Fibroblast of skin of abdomen (primary cell): ENCODE measurements around the gene ZCCHC4. TPM values are rescaled to one million over a fixed set of nuclear protein-coding genes. Genes with fewer than 3 reads are reported as not detected.
A peak's percentile ranks its signal among the peaks of the same experiment; 100 is the strongest.

Source experiments
- DNase-seq: peaks from one replicate; pipeline ENCODE4 v3.0.0-alpha.2; 2013
- polyA plus RNA-seq, 2 experiments: library from polyadenylated mRNA; unstranded; fragments of 120-200 nt; gene quantifications; one replicate each; pipeline ENCODE4 v1.2.1, GENCODE V29; 2013; ENCODE audit not compliant: insufficient read length in 2 of 2

Gene ZCCHC4, protein sequence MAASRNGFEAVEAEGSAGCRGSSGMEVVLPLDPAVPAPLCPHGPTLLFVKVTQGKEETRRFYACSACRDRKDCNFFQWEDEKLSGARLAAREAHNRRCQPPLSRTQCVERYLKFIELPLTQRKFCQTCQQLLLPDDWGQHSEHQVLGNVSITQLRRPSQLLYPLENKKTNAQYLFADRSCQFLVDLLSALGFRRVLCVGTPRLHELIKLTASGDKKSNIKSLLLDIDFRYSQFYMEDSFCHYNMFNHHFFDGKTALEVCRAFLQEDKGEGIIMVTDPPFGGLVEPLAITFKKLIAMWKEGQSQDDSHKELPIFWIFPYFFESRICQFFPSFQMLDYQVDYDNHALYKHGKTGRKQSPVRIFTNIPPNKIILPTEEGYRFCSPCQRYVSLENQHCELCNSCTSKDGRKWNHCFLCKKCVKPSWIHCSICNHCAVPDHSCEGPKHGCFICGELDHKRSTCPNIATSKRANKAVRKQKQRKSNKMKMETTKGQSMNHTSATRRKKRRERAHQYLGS
- 9.5 TPM for polyA plus RNA-seq (2013, experiment 1 of 2; ENCODE audit: insufficient read length)
- polyA plus RNA-seq (2013, experiment 2 of 2; ENCODE audit: insufficient read length), result 9.7 TPM

DNA sequence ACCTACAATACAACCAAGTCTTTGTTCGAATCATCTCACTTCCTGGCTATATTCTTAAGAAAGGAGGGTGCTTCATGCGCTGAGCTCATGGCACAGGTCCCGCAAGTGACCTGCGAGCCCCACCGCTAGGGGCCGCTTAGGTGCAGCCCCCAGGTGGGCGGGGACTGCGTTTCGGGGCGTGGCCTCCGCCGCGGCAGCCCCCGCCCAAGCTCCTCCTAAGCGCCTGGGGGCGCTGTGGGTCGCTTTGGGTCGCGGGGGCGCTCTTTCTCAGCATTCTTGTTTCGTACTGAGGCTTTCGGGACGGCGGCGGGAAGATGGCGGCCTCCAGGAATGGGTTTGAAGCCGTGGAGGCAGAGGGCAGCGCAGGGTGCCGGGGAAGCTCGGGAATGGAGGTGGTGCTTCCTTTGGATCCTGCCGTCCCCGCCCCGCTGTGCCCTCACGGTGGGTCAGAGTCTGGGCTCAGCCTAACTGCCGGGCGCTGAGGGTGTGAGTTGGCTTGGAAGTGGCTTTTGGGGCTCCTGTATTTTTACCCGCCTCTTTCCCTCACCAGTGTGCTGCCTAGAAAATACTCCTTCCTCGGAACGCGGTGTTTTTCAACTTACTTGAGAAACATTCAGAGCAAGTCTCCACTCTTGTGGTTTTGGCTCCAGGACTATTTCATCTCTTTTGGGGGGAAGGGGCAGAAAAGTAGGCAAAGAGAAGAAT lies at the start of gene ZCCHC4:
ZCCHC4 (plus strand) TSS at position 279 of the 705 bp plus-strand sequence; CDS start at position 315, 36 bp downstream.
- peak; percentile 88 for DNase-seq

DNA sequence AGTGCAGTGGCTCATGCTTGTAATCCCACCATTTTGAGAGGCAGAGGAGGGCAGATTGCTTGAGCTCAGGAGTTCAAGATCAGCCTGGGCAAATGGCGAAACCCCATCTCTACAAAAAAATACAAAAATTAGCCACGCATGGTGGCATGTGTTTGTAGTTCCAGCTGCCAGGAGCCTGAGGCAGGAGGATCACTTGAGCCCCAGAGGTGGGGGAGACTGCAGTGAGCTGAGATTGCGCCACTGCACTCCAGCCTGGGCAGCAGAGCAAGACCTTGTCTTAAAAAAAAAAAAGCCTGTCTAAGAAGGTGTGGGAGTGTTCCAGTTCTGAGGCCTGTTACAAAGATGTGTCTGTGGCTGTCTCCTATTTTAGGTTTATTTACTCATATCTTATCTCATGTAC lies 40.7 kb upstream of the ZCCHC4 start:
- DNase-seq, result no peak

DNA sequence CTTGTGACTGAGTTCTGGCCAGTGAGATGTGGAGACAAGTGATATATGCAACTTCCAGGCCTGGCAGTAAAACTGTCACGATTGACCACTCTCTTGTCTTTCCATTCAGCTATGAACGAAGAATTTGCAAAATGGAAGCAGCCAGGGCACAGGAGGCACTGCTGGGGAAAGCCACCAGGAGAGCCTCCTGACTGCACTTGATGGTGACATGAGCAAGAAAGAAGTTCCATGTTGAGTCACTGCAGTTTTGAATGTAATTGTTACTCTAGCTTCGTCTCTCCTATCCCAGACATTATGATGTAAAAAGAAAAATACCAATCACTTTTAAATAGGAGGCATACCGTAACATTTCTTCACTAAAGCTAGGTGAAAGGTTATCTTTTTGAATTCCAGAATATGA lies 32.4 kb upstream of the ZCCHC4 start:
- no peak for DNase-seq

DNA sequence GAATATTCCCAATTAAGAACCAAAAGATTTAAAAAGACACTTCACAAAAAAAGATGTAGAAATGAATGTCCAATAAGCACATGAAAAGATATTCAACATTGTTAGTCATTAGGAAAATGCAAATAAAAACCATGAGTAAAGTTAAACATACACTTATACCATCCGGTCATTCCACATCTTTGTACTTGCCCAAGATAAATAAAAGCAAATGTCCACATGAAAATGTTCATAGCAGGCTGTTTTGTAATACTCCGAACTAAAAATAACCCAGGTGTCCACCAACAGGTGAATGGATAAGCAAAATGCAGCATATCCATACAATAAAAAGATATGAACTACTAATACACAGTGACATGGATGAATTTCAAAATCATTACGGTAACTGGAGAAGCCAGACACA lies 28.6 kb upstream of the ZCCHC4 start:
- no peak for DNase-seq

DNA sequence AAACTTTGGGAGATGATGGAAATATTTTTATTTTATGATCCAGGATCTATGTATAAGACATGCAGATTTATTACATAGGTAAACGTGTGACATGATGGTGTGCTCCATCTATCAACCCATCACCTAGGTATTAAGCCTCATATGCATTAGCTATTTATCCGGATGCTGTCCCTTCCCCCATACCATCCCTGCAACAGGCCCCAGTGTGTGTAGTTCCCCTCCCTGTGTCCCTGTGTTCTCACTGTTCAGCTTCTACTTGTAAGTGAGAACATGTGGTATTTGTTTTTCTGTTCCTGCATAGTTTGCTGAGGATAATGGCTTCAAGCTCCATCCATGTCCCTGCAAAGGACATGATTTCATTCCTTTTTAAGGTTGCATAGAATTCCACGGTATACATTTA lies 28.1 kb upstream of the ZCCHC4 start:
- DNase-seq, result no peak

DNA sequence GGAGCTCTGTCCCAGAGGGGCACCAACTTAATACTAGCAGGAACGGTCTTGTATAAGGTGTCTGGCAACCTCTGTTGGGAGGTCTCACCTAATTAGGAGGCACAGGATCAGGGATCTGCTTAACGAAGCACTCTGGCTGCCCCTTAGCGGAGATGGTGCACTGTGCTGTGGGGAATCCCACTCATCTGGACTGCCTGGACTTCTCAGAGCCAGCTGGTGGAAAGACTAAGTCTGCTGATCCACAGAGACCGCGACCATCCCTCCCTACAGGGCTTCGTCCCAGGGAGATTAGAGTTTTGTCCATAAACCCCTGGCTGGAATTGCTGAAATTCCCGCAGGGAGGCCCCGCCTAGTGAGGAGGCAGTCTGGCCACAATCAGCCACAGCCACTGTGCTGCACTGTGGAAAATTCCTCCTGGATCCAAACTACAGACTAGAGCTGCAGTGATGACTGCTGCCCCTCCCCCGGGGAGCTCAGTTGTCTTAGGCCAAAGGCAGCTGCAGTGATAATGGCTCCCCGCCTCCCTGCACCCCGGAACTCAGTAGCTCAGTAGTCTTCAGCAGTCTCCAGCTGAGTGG lies 22.0 kb upstream of the ZCCHC4 start:
- DNase-seq, result no peak

DNA sequence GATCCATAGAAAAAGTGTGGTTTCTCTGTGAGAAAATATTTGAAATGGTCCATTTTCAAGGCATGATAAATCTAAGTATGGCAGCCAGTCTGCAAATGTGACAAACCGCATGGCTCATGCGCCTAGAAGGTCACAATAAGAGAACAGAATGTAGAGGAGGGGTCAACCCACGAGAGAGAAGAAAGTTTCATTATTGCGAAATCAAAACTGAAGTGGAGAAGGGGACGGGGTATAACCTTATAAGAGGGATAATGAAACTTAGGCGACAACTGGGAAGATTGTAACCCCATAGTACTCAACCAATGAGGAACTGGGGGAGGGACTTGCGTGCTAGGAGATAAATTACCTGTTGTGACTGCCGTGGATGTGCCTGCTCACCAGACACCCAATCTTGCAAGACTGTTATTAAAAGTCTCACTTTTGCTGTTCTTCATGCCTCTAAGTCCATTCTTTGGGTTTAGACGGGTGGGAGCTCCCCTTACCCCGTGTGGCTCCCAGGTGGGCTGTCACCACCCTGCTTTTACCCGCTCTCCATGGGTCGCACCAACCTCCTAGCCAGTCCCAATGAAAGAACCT lies 21.3 kb upstream of the ZCCHC4 start:
- DNase-seq, result no peak

DNA sequence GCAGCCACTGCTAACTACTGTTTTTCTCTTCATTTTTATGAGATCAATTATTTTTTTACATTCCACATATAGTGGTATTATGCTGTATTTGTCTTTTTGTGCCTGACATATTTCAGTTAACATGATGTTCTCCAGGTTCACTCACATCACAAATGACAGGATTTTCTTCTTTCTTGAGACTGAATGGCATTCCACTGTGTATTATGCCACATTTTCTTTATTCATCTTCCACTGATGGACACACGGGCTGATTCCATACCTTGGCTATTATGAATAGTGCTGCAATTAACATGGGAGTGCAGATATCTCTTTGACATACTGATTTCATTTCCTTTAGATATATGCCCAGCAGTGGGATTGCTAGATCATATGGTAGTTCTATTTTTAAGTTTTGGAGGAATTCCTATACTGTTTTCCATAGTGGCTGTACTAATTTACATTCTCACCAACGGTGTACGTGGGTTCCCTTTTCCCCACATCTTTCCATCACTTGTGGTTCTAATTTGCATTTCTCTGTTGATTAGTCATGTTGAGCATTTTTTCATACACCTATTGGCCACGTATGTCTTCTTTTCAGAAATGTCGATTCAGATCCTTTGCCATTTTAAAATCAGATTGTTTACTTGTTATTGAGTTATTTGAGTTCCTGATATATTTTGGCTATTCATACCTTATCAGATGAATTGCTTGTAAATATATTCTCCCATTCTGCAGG lies 14.9 kb upstream of the ZCCHC4 start:
- DNase-seq, result no peak

DNA sequence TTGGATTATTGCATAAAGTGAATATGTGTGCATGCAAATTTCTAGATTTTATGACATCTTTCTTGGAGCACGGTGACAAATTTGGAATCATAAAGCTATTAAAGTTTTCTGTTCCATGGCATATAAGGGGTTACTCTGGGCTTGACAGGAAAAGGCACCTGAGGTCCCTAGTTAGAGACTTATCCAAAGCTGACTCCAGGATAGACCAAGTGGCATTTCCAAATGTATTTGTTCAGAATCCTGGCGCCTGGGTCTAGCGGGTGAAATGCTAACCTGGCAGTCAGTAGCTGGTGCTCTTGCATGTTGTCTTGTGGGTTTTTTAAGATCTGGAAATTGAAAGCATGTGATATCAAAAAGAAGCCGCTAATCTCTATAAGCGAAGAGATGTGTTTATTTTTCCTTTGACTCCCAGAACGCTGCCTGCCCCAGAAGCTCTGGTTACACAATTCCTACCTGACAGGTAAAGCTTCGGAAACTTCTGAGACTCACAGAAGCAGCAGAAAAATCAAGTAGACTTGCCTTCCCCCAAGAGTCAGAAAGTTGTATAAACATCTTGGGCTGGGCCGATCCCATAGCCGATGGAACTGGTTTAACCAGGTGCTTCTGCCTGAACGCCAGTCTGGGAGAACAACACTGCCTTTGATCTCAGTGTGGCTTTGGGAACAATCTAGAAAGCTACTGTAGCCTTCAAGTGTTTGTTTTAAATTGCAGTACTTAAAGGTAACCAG lies 12.9 kb upstream of the ZCCHC4 start:
- no peak for DNase-seq

DNA sequence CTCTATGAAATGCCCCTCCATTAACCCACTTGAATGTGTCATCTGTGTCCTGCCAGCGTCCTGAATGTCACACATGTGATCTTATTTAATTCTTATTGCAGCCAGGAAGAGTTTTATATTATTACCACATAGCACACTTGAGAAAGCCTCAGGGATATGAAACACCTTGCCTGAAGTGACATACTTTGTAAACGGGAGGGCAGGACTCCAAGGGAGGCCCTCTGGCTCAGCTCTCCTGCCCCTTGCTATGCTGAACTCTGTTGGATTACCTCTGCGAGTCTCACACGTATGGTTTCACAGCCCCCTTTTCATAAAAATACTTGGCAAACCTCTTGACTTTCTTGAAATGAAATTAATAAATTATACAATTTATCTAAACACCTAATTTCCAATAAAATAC lies 11.1 kb upstream of the ZCCHC4 start:
- DNase-seq, result no peak

DNA sequence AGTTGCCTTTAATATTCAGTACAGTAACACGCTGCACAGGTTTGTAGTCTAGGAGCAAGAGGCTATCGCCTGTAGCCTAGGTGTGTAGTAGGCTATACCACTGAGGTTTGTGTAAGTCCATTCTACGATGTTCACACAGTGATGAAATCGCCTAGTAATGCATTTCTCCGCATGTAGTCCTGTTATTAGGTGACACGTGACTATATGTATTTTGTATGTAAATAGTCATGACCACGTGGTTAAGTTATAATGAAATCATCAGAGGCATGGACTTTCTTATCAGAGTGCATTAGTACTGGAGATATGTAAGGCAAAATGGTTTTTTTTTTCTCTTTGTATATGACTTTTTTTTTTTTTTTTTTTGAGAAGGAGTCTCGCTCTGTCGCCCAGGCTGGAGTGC lies 9.9 kb upstream of the ZCCHC4 start:
- no peak for DNase-seq

DNA sequence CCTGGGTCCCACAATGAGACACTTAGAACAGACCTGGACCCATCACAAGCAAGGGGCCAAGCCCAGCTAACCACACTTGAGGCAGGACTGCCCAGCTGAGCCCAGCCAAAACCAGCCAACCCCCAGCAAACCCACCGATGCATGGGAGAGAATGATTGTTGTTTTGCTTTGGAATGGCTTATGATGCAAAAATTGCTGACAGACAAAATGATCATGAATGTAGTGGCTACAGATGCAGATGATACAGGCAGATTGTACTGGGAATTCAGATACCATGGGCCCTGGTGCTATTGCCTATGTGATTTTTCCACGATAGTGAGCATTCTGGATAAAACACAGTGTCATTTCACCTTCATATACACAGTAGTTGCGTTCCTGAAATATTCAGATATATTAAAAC lies 9.0 kb upstream of the ZCCHC4 start:
- DNase-seq, result no peak

DNA sequence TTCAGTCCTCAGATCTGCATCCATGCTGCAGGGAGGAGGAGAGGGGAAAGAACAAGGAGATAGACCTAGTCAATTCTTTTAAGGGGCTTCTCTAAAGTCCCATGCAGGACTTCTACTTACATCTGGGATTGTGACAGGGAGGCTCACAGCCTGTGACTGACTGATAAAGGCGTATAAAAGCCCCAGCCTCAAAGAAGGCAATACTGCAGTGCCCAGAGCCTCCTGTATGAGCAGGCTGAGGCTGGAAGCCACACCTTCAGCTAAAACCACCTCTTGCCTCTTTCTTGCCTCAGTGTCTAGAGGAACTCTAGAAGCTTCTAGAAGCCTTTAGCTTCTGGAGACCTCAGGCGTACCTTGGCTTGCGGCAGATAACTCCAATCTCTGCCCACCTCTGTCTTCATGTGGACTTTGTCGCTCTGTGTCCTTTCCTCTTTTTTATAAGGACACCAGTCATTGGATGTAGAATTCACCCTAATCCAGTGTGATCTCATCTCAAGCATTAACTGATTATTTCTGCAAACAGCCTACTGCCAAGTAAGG lies 6.0 kb upstream of the ZCCHC4 start:
- no peak for DNase-seq

DNA sequence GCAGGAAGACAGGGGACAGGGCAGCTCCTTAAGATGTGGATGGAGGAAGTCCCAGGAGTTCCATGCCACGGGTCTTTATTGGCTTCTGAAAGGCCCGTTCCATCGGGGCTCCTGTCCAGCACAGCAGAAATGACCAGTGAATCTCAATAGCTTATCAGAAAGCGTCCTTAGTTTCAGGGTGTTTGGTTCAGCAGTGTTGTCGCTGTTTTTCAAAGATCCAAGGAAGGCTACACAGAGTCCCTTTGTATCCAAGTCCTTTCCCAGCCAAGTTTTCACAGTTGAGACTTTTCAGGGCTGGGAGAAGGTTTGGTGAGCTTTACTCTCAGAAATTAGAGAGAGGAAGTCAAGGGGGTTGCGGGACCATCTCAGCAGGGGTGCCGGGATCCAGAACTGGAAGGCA lies 5.0 kb upstream of the ZCCHC4 start:
- DNase-seq, result no peak

DNA sequence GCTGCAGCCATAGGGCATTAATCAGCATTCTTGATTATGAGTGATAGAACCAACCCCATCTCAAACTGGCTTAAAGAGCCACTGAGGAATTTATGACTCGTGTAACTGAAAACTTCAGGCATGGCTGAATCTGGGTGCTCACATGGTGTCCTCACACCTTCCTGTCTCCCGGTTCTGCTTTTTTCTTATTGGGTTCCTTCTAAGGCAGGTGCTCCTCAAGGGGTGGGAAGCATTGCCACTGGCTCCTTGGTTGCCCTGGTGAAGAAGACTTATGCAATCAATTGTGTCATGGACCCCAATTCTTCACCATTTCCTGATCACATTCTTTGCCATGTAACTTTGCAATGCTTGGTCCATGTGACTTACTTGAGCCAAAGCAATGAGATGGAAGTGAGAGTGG lies 4.3 kb upstream of the ZCCHC4 start:
- peak; percentile 5 for DNase-seq

DNA sequence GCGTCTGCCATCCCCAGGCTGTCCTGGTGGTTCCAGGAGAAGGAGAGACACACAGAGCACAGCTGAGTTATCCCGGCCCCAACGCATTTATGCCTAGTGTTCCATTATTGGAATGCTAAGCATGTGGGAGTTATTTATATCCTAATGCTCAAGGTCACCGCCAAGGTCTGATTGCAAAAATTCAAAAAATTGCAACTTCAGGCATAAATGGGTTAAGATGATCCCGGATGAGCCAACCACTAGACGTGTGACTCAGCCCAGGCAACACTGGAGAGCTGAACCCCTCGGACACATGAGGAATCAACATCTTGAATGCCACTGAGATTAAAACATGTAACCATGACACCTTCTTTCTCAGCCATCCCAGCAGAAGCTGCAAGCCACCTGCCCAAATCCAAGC lies 3.8 kb upstream of the ZCCHC4 start:
- peak; percentile 57 for DNase-seq

DNA sequence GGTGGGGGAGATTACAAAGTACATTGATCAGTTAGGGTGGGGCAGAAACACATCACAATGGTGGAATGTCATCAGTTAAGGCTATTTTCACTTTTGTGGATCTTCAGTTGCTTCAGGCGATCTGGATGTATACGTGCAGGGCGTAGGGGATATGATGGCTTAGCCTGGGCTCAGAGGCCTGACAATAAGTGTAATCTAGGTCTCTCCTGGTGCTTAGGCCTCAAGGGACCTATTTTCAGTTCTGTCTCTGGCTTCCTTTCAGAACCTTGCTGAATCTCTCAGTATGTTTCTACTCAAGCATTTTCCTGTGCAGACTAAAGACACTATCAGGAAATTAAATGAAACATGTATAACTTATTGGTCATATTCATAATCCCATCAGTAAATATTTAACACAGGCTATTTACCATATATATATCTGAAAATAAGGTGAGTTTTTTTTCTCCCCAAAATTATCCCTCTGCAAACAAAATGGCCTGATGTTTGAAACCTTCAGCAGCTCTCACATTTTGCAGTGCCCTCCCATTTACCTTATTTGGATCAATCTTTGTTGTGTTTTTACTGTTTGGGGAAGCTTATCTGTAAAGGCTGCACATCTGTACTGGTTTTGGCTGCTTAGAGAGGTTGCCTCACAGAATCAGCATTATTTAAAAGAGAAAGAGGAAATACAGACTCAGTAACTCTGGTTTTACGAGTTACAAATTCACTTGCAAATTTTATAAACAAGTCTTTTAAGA lies 2.3 kb upstream of the ZCCHC4 start:
- DNase-seq, result no peak

DNA sequence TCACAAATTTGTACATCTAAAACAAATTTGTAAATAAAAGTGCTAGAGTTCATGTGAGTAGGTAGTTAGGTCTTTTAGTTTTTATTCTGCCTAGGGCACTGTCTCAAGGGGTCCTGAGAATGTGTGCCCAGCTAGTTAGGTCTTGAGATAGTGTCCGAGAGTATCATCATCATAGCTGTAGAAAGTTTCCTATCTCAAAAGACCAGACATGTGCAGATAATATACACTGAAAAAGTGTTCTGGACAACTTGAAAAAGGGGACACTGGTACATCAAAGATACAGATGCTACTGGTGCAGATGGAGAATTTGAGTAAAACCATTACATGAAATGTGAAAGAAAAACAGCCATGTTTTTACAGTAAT lies 1.8 kb upstream of the ZCCHC4 start:
- no peak for DNase-seq

DNA sequence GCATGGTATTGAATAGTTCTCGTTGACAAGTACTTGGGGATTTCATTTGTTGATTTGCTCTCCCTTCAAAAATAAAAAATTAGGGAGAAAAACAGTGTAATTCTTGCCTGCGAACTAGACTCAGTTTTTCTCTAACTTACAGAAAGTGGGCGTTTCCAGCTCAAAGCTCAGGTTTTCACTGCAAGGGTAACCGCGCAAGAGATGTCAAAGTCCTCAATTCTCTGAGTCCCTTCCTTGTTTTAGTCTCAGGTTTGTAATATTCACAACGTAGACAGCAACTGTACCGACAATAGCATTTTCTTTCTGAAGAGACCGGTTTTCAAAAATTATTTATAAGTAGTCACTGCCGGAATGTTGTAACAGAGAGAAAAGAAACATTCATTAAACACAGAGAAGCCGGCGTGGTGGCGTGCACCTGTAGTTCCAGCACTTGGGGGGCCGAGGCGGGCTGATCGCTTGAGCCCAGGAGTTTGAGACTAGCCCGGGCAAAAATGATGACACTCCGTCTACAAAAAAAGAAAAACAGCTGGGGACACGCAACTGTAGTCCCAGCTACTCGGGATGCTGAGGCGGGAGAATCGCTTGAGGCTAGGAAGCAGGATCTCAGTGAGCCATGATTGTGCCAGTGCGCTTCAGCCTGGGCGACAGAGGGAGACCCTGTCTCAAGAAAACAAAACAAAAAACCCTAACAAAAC lies 774 bp downstream of the ZCCHC4 start:
- DNase-seq, result no peak

DNA sequence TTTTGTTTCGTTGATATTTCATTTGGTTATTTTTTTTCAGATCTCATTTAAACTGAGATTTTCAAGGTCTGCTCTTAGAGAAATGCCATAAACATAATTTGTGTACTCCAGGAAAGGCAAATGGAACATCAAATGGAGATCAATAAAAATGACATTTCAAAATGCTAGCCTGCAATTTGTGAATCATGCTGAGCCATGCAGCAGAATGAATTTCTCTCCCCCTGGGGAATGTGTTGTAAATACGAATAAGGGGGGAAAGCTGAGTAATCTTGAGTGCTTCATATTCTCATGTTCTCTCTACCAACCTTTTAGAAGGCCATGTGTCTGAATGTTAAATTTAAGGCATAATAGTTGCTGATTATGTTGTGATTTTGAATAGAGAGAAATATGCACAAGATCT lies 7.8 kb downstream of the ZCCHC4 start:
- DNase-seq, result peak; percentile 50
